Middle frontal gyrus (tissue), 1 donor: ENCODE measurements around the gene DNAJC16.
"Not testable (repeated sequence)": the region's sequence is repeated elsewhere in the genome, so short reads cannot be mapped to it uniquely, and the experiment has no call there.

Source experiments
- DNase-seq: peaks from one replicate; pipeline ENCODE4 v3.0.0-alpha.2; 2015; ENCODE audit warnings: low spot score; ENCODE audit errors: extremely low spot score

DNAJC16 gene

DNA sequence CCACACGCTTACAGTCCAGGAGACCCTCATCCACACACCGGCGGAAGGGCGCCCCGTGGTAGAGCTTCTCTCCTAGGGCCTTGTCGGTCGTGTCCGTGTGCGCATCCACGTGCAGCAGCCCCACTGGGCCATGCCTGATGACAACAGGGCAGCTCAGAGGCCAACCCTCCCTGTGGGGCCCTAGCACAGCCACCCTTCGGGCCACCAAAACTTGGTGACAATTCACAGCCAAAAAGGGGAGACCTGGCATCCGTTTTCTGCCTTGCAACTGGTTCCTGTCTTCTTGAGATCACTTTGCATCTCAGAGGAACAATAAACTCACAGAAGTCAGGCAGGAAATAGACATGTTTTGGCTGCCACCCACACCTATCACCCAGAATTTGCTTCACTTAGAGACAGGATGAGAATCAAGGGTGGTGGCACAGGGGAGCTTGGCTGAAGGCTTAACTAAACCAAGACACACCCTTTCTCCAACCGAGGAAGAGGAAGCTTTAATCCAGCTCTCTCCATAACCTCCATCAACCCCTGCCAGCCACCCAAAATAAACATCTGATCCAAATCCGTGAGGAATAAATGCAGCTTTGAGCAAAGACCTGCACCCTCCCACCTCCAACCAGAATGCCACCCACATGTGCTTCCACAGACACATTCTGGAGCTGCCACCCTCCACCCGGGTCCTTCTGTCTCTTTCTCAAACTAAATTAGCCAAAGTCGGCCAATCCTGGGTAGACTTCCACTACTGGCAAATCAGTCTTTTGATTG lies 52.5 kb downstream of the DNAJC16 start:
- peak; percentile 13 for DNase-seq

DNA sequence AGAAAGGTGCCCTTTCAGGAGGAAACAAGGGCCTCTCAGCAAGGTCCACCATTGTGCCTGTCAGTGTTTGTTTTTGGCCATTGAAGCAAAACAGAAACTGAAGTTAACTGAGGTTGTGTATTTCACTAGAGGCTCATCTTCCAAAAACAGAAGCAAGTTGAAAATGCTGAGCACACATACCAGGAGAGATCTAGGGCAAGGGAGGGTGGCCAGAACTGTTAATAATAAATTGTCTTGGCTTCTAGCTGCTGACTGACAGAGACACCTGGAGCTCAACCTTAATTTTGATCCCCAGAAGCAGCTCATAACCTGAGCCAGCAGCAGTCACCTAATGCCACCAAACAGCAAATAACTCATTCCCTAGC lies 53.0 kb downstream of the DNAJC16 start:
- no peak for DNase-seq

DNA sequence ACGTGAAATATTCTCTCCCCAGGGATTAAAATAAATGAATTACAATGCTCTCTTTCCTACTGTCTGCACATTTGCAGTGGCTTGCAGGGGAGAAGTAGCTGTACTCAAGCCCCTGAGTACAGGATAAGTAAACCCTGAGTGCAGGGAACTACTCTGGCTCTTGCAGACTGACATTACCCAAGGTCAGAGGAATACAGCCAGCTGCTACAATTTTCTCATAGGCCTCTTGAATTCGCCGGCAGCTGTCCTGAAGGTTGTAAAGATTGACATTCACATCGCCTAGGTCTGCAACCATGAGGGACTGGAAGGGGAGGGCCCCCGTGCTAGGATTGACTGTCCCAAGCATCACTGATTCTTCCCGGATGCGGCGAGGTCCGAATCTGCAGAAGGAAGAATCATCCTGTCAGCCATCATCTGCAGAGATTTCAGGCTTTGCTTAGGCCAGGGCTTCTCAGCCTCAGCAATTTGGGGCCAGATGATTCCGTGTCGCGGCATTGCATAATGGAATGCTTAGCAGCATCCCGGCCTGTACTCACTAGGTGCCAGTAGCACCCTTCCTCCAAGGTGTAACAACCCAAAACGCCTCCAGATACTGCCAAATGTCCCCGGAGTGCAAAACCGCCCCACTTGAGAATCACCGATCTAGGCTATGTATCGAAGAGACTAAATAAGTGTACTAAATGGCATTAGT lies 56.5 kb downstream of the DNAJC16 start:
- DNase-seq, result no peak

DNA sequence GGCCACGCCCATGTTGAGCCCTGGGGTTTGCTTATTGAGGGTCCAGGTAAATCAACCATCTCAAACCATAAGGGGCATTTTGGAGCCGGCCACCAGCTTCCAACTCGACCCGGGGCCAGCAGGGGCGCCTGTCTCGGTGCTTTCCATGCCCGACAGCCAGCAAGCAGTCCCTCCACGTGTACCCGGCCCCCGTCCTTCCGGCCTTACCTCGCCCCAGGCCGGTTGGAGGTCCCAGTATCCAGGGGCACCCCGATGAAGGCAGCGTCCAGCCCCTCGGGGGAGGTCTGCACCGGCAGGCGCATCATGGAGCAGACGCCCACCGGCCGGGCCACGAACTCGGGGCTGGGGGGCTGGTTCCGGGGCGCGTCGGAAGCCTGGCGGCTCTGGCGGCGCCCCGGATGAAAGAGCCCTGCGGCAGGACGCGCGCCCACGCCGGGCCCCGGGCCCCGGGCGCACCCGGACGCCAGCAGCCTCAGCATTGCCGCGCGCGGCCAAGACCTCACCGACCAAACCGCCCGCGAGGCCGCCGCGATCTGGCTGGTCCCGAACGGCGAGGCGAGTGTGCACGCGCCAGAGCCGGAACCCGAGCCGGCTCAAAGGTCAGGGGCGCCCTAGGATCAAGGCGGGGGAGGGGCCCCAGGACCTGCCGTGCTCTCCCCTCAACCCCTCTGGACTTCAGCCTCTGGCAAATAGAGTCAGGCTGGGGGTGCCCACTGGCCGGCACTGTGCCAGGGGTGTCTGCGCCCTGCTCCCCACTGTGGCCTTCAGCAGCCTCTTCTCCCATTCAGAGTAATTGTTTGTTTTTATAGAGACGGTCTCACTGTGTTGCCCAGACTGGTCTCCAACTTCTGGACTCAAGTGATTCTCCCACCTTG lies 58.1 kb downstream of the DNAJC16 start, which contains the start of gene AGMAT:
Gene AGMAT (minus strand): TSS at position 563 of the 875 bp plus-strand sequence. CDS start 84 bp downstream, at position 479.
- DNase-seq, result no peak

DNA sequence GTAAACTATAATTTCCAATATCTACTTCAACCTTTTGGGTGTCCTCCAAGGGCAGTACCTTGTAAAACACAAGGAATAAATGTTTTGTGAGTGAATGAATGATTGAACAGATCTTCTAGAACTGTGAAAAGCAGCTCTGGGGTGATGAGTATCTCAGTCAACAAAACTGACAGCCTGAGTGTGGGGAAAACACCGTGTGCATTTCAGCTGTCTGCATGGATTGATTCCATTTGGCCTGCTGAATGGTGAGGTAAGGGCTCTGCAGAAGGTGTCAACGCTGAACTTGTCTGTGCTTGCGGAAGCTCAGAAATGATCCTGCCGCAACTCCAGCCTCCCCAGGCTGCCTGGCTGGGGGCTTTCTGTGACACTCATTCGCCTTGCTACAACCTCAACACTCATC lies 65.6 kb downstream of the DNAJC16 start:
- DNase-seq, result no peak

DNA sequence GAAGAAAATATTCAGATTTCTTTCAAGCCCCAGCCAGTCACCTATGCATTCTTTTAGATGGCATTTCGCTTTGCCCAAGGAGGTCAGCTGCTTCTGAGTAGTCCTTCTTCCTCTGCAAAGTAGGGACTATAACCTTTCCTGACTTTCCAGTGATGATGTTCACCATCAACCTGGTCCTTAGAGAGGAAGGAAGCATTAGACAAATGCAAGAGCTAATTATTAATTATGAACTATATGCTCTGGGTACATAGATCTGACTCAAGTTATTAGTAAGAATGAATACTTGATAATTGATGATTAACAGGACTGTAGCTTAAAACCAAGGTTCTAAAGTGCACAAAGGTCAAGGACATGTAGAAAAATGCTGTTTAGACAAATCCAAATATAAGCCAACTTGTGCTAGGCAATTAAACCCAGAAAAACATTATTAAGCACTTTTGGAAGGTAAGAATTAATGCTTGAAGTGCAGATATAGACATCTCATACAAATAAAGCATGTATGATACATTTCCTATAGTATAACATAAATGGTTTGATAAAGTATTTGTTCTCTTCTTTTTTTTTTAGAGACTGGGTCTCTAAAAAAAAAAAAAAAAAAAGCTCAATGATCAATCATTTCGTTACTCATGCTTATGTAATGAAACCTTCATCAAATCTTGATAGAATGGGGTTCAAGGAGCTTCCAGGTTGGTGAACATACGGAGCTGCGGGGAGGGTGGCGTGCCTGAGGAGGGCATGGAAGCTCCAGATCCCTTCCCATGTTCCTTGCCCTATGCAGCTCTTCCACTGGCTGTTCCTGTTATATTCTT lies 69.4 kb downstream of the DNAJC16 start:
- DNase-seq, result no peak

DNA sequence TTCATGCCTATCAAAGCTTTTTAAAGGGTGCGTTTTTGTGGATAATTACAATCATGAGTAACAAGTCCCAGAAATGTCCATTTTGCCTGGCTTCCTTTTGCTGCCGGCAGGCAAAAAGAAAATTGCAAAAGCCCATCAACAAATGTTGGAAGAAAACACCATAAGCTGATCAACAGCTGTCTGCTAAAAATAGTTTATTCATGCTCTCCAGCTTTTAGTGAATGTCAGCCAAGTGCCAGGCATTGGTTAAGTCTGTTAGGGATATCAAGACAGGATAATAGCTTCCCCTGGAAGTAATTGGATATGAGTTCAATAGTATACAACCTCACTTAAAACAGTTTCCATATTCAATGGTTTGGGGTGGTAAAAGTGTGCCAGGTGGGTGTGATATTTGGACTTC lies 71.8 kb downstream of the DNAJC16 start:
- no peak for DNase-seq

DNA sequence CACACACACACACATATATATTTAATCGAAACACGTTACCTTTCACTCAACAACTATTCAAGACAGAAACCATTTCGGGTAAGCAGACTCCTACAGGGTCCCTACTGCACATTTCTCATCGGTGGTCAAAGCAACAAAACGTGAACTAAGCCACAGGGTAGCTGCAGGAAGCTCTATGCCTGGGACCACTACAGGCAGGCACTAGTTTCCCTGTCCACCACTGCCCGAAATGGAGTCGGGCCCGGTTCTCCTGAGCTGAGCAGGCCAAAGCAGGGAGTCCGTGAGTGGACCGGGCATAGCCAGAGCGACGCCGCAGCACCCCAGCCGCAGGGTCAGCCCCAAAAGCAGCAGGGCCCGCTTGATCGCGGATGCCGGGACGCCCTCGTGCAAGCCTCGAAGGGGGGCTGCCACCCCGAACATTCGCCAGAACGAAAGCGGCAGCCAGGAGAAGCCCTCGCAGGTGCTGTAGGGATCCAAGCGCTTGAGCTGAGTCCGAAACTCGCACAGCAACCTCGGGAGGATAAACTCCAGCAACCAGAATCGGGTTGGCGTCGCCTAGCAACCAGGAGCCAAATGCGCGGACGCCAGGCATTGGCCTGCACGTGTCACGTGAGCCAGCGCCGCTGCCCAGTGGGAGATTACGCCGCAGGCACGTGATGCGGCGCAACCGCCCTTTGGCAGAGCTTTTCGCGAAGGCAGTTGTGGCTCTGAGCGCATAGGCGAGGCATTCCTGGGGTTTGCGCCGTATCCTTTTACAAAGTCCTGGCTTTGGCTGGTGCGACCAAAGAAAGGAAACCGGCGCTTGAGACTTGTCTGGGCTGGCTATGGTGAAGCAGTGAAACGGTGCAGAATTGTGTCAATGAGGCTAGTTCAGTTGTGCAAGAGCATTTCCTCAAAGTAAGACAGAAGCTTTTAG lies 76.7 kb downstream of the DNAJC16 start:
- DNase-seq, result peak; percentile 98

DNA sequence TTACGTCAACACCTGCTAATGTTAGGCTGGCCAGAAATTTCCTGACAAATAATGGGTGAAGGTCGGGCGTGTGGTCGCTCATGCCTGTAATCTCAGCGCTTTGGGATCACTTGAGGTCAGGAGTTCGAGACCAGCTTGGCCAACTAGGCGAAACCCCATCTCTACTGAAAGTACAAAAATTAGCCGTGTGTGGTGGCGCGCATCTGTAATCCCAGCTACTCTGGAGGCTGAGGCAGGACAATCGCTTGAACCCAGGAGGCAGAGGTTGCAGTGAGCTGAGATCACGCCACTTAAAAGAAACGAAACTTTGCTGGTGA lies 77.3 kb downstream of the DNAJC16 start:
- DNase-seq, result not testable (repeated sequence)

DNA sequence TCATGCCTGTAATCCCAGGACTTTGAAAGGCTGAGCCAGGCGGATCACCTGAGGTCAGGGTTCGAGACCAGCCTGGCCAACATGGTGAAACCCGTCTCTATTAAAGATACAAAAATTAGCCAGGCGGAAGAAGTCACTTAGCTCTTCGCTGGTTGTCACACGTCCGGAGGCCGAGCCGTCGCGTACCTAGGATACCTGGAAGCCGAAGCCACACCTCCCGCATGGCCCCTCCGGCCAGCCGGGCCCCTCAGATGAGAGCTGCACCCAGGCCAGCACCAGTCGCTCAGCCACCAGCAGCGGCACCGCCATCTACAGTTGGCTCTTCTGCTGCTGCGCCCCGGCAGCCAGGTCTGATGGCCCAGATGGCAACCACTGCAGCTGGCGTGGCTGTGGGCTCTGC lies 77.8 kb downstream of the DNAJC16 start:
- DNase-seq, result not testable (repeated sequence)

DNA sequence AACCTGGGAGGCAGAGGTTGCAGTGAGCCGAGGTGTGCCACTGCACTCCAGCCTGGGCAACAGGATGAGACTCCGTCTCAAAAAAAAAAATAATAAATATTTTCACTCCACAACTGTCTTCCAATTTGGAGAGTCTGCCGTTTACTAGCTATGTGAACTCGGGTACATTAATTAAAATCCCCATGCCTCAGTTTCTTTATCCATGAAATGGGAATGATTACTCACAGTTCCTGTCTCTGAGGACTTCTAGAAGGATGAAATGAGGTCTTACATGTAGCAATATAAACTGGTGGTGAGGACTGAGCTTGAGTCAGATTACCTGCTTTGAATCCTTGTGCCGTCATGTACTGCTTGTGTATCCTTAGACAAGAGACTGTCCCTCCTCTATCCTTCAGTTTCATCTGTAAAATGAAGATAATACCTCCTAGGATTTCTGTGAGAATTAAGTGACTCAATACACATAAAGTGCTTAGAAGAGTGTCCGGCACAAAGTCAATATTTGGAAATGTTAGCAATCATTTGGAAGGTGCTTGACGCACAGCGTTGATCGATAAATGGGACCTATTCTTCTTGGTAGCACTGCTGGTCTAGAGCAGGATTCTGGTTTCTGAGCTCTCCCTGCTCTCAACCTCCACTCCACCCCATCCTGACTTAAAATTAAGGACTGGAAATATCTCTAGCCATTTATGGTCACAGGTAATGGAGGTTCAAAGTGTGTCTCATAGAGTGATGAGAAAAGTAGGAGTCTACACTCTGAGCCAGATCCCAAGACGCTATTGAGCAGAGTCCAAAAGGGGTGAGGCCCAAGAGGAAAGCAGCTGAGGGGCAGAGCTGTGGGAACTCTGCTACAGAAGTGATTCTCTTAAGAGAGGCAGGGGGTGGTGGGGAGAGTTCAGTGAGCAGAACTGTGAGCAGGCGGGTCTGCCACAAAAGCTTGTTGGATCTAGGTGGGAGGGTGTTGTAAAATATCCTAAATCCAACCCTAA lies 79.0 kb downstream of the DNAJC16 start:
- no peak for DNase-seq

DNA sequence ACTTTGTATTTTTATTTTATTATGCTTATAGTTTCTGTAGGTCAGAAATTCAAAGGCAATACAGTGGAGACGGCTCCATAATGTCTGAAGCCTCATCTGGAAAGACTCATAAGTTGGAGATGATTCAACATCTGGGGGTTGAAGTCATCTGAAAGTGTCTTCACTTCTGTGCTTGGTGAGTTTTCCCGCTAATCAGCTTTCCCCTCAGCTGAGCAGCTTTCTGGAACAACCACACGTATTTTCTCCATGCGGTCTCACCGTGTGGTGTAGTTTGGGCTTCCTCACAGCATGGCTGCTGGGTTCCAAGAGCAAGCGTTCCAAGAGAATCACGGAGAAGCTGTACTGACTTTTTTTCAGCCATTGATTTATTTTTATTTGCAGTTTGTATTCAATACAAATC lies 83.0 kb downstream of the DNAJC16 start:
- no peak for DNase-seq

DNA sequence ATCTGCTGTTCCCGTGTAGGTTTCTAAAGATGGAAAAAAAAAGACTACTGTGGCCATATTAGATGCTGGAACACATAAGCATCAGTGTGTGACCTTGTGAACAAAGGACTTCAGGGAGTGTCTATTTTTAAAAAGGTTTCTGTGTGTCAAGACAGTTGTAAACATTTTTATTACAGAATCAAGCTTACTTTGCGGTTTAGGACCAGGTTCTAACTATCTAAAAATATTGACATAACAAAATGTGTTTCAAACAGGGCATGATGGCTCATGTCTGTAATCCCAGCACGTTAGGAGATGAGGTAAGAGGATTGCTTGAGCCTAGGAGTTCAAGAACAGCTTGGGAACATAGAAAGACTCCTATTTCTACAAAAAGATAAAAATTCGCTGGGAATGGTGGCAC lies 83.5 kb downstream of the DNAJC16 start:
- DNase-seq, result no peak

DNA sequence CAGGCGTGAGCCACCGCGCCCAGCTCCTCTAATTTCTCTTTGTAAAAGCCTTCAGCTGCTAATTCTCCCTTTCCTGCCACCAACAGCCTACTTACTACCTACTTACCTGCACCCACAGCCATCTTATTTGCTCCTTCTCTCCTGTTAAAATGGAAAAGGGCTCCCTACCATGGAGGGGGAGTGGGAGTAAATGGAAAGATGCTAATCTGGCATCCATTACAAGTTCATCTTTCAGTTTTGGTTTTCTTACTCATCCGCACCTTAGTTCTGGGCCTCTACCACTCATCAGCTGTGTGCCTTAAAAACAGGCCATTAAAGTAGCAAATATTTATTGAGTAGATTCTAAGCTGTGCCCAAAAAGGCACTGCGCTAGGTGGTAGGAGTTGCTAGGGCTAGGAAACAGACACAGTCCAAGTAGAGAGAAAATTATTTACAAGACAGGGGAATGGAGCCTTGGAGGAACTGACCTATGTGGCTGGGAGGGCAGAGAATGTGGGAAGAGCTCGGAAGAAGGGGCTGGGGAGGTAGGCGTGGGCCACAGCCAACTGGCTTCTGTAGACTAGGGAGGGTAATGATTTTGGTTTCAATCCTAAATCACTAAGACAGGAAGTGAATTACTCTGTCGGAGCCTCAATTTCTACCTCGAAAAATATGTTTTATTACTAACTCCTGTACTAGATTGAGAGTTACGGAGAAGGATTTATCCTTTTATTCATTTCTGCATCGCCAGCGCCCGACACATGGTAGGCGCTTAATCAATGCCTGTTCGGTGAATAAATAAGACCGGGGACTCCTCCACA lies 89.9 kb downstream of the DNAJC16 start:
- DNase-seq, result no peak

DNA sequence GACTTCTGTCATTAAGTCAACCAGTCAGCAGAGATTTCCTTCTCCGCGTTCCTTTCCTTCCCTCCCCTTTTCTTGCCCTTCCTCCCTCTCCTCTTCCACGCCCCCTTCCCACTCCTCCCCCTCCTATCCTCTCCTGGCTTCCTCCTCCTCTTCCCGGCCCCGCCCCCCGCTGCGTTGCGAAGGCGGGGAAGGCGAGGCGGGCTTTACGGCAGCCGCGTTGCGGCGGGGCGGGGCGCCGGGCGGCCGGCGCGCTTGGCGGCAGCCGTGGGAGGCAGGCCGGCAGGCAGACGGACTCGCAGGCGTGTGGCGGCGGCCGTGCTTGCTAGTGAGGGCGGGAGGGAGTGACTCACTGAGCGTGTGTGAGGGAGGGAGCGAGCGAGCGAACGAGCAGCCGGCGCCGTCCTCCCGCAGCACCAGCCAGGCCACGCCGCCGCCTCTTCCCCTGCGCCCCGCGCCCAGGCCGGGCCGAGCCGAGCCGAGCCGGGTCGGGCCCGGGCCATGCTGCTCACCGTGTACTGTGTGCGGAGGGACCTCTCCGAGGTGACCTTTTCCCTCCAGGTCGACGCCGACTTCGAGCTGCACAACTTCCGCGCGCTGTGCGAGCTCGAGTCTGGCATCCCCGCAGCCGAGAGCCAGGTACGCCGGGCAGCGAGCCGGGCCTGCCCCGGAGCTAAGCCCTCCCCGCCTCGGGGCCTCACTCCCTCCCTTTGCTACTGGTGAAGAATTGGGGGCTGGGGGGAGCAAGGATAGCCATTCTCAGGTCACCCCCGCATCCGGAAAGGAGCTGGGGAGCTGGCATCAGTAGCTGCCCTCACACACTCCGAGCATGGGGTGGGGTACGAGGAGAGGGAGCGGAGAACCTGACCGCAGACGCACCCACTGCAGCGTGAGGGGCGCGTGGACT lies 90.8 kb downstream of the DNAJC16 start, which contains the start of gene DDI2:
Gene DDI2 (plus strand): TSS at position 286 of the 904 bp plus-strand sequence. CDS start 213 bp downstream, at position 499.
- DNase-seq, result peak; percentile 85

DNA sequence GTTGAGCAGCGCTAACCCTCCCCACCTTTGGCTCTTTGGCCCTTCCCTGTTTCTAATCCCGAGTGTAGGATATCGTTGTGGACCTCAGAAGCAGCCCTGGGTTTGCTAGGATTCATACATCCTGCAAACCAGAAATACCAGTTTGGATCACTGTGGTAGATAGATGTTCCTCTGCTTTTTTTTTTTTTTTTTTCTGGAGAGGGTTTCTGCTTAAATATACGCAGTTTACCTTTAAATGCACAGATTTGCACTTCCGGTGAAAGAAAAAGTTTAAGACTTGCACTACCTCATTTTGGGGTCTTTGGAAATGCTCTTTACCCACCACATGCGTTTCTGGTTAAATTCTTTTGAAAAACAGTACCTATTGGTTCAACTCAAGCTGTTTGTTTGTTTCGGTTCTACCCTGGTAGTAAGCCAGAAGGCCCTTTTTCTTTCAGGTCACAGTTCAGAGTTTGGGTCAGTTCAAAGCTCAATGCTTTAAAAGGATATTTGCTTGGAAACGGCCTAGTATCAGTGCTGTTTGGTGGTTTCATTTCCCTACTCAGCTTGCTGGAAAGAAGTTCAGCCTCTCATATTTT lies 91.5 kb downstream of the DNAJC16 start:
- no peak for DNase-seq
